HG02970 (cell line): Measurements from ENCODE around the gene DHX9.
"Not testable (repeated sequence)": the region's sequence is repeated elsewhere in the genome, so short reads cannot be mapped to it uniquely, and the experiment has no call there.

ENCODE experiments used
- ATAC-seq: cut with Tn5 transposase; IDR thresholded peaks from one replicate; pipeline ENCODE4 v1.9.1; 2021; ENCODE audit warnings: mild to moderate bottlenecking, moderate library complexity, moderate number of reproducible peaks; ENCODE audit not compliant: unreplicated experiment, low FRiP score

Gene DHX9

DNA sequence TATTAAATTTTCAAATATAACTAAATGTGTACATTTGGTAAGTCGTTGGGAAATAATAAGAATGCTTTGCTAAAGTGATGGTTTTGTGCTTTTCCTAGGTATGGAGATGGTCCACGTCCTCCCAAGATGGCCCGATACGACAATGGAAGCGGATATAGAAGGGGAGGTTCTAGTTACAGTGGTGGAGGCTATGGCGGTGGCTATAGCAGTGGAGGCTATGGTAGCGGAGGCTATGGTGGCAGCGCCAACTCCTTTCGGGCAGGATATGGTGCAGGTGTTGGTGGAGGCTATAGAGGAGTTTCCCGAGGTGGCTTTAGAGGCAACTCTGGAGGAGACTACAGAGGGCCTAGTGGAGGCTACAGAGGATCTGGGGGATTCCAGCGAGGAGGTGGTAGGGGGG lies 47.8 kb downstream of the DHX9 start:
- ATAC-seq, result no peak

DNA sequence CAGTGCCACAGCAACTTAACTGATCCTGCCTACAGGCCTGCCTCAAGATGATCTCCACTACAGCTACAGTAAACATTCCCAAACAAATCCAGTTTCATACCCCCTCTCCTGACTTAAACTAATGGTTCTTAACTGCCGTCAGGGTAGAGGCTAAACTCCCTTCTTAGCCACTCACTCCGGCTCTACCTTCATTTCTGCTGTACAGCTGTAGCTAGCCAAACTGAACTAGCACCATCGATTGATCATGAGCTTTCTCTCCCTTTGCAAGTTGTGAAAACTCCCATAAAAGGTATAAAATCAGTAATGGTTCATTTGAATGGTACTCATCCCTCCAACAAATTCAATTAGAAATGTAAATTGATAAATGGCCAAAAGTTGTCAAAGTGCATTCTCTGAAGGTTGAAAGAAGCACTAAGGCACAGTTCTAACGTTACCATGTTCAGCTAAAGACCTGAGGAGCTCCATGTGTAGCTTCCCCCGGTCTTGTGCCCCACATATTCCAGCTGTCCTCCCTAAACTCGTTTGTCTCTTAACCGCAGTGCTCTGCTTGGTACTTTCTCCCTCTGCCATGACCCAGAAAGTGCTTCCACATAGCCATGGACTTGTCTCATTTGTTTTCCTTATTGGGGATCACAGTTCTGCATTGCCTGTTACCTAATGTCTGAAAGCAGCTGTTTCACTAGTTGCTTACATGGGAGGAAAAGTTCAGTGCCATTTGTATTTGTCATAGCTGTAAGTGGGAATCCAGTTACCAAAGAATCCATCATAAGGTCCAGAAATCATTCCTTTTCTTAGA lies 49.8 kb downstream of the DHX9 start:
- ATAC-seq, result no peak

- ATAC-seq, result no peak
Measured at GRCh38 chr1:182889997-182890396, 50.9 kb downstream of the DHX9 start.

GRCh38 chr1:182890927-182891610 lies 51.9 kb downstream of the DHX9 start:
- no peak for ATAC-seq

GRCh38 chr1:182897696-182898095 lies 58.5 kb downstream of the DHX9 start:
- no peak for ATAC-seq

GRCh38 chr1:182901946-182902345 lies 62.8 kb downstream of the DHX9 start:
- not testable (repeated sequence) for ATAC-seq

DNA sequence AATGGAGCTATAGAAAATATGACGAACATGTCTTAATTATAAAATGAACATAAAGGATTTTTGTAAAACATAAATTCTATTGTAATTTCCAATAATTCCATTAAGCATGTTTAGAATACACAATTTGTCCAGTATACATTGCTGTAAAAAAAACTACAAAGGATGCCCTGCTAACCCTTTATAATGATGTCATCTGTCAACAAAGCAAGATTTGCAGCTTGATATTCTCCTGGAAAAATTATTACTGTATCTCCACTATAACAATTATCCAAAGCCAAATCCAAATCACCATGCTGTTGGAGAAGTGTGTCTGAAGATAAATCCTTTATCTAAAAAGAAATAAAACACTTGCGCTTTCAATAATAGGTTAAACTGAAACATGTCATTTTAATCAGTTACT lies 66.2 kb downstream of the DHX9 start:
- ATAC-seq, result no peak

- ATAC-seq, result no peak
Measured at GRCh38 chr1:182909578-182909977, 70.4 kb downstream of the DHX9 start.

DNA sequence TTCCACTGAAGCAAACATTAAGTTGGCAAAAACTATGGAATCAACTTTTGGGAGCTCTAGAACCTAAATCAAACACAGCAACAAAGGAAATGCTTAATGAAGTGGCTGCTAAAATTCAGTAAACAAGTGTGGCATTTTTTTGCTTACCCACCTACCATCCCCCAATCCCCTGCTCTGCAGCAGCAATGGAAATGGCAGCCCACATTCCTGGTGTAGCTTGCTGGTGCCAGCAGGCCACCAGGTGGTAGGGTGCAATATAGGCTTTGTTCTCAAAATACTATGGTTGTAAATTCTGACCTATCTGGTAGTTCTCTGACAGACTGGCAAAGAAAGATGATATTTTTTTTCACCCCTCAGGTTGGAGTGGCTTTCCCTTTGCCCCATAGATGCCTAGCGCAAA lies 71.0 kb downstream of the DHX9 start:
- ATAC-seq, result no peak

- ATAC-seq, result no peak
Measured at GRCh38 chr1:182913401-182913800, 74.3 kb downstream of the DHX9 start.

- no peak for ATAC-seq
Measured at GRCh38 chr1:182917378-182917777, 78.2 kb downstream of the DHX9 start.

DNA sequence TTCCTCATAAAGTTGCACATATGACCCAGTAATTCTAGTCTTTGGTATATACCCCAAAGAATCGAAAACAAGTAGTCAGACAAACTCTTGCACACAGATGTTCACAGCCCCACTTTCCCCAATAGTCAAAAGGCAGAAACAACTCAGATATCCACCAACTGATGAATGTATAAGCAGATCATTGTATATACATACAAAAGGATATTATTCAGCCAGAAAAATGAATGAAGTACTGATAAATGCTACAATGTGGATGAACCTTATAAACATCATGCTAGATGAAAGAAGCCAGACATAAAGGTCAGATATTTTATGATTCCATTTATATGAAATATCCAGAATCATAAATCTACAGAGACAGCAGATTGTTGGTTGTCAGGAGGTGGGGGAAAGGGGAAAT lies 86.5 kb downstream of the DHX9 start:
- no peak for ATAC-seq

DNA sequence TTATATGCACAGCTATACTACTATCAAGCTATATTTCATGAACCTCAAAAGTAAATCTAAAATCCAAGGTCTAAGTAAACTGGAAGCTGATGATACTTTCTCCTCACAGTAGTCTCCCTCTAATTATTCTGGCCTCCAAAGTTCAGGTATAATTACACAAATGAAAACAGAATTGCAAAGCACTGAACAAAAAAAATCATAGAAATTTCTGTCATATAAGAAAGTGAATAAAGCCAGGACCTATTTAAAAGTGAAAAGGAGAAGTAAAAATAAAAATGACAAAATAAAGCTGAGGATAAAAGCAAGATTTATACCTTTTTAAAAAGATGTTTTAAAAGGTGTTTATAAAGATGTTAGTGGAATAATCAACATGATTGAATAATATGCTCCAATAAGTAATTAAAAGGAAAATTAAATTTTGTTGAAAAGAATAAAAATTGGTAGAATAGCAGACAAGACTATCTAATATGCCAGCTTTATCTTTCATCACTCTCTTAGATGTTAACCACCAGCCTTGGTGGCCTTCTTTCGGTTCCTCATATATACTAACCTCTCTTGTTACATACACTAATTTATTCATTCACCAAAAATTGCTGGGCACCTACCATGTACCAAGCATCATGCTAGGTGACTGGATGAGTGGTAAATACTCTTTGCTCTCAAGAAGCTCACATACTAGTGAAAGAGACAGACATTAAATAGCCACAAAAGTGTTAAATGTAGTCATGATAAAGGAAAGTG lies 88.7 kb downstream of the DHX9 start:
- no peak for ATAC-seq

- no peak for ATAC-seq
Measured at GRCh38 chr1:182930985-182931384, 91.8 kb downstream of the DHX9 start.

GRCh38 chr1:182935716-182936115 lies 96.6 kb downstream of the DHX9 start:
- no peak for ATAC-seq
